Measurements from ENCODE around the gene AQP2.

AQP2 gene, protein sequence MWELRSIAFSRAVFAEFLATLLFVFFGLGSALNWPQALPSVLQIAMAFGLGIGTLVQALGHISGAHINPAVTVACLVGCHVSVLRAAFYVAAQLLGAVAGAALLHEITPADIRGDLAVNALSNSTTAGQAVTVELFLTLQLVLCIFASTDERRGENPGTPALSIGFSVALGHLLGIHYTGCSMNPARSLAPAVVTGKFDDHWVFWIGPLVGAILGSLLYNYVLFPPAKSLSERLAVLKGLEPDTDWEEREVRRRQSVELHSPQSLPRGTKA

DNA sequence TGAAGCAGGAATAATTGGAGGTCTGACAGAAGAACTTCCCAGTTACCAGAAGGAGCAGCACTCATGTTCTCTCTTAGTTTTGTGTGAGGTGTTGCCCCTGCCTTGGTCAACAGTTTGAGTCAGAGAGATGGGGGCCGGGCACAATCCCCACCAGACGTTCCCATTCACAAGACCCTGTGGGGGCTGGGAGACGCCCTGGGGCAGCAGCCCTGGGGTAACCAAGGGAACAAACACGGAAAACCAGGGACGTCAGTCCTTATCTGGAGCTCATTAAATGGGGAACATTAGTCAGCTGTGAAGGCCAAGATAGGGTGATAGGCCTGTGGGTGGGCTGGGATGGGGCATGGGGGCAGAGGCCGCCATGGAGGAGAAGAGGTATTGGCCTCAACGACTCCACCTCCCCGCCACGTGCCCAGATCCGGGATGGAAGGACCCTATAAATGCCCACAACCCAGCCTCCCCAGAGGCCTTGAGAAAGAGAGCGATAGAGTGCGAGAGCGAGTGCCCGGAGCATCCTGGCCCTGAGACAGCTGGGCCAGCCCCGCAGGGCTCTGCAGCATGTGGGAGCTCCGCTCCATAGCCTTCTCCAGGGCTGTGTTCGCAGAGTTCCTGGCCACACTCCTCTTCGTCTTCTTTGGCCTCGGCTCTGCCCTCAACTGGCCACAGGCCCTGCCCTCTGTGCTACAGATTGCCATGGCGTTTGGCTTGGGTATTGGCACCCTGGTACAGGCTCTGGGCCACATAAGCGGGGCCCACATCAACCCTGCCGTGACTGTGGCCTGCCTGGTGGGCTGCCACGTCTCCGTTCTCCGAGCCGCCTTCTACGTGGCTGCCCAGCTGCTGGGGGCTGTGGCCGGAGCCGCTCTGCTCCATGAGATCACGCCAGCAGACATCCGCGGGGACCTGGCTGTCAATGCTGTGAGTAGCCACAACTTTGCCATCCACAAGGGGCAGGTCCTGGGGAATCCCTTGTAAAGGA is at the start of gene AQP2:
TSS of gene AQP2 (plus strand) at position 465 of the 979 bp plus-strand sequence. CDS start at position 559, 94 bp downstream.
- DNase-seq (ENCODE audit: low read depth in 1 of 2, low spot score in 1 of 2) = no peak

DNA sequence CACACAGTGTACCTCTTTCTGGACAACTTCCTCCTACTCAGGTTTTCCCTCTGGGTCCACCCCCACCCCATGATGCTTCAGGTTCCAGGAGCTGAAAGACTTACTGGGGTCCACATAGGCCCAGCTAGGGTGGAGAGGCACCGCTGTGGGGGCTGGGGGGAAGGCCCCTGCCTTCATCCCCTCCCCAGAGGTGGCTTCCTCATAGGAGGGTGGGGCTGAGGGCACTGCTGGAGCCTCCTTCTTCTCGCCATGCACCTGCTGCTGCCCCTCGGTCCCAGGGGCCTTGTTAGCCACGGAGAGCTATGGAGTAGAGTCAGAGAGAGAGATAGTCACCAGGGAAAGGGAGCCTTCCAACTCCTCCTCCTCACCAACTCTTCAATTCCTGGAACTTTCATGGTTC is 49.5 kb upstream of the AQP2 start:
- DNase-seq (ENCODE audit: low read depth in 1 of 2, low spot score in 1 of 2) = no peak

DNA sequence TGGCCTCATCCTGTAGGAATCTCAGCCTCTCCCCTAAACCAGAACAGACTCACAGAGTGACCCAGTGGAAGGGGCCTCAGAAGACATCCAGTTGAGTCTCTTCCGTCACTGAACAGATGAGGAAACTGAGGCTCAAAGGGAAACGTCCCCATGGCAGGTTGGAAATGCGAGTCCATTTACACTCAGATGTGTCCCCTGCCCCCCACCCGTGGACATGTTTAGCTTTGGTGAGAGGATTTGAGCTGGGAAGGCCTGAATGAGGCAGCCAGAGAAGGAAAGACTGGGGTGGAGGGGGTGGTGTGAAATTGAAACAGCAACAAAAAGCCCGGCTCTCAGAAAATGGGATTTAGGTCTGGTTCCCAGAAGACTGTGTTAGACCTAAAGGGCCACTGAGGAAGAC is 48.6 kb upstream of the AQP2 start:
- DNase-seq (ENCODE audit: low read depth in 1 of 2, low spot score in 1 of 2) = no peak

DNA sequence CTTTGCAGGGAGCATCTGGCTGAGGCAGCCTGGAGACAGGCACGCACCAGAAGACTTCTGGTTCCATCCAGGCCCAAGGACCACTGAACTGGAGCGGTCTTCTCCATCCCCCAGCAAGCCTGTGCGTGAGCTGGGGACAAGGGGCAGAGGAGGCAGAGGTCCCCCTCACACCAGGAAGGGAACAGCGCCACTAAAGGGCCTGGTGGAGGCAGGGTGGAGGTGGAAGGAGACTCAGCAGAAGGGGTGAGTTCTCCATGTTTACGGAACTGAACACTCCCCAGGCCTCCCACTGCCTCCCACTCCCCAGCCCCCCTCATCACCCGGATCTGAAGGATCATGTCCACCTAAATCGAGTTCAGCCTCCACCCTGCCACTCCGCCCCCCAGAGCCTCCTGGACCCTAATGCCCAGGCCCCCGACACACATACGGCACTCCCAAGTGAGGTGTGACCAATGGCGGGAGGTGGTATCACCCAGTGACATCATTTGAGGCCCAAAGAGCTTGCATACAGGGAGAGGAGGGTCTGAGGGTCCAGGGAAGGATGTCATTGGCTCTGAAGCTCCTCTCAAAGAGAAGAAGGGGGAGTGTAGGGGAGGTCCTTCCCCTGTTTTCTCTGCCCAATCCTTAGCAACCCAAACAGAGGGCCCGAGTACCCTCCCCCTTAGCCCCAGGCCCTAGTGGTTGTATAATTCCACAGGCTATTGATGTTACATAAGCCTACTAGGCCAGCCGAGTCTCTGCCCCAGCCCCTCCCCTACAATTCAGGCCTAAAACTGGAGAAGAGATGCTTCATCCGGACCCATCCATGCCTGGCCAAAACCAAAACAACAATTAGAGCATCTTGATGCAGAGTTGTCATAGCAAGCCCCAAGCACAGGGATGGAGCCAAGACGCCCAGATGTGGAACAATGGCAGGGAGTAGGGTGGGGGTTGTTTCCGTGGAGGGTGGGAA is 47.9 kb upstream of the AQP2 start:
- no peak for DNase-seq (ENCODE audit: low read depth in 1 of 2, low spot score in 1 of 2)

GRCh38 chr12:49903351-49903699 is 47.2 kb upstream of the AQP2 start:
- DNase-seq (ENCODE audit: low read depth in 1 of 2, low spot score in 1 of 2) = no peak

DNA sequence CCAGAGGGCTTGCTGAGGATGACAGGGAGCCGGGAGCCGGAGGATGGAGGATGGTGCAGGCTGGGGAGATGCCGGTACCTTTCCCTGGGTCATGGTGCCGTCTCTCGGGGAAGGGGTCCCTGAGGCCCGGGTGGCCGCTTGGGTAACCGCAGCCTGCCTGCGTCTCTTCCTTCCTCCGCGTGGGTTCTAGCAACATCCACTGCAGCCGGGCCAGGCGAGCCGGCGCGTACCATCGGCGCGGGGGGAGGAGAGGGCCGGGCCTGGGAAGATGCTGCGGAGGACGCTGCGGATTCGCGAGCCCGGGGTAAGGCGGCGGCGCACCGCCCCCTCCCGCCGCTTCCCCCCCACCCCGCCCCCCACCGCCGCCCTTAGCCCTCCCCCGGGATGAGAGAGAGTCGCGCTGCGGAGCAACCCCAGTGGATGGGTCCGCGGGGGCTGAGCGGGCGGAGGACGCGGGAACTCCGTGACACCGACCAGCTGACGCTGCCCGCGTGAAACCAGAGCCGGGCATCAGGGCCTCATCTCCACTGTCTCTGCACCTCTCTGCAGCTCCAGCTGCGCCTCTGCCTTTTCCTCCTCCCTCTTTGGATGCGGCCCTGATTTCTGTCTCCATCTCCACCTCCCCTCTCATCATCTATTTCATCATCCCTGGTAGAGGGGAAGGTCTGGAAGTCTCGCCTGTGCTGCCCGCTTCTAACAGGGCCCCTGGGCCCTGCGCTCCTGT is 46.7 kb upstream of the AQP2 start, which contains the start of gene FAIM2:
TSS of gene FAIM2 (minus strand) at position 201 of the 724 bp plus-strand sequence. CDS start at position 93, 108 bp downstream.
- DNase-seq (ENCODE audit: low read depth in 1 of 2, low spot score in 1 of 2) = no peak

GRCh38 chr12:49904601-49905000 is 45.9 kb upstream of the AQP2 start:
- no peak for DNase-seq (ENCODE audit: low read depth in 1 of 2, low spot score in 1 of 2)

GRCh38 chr12:49905718-49906314 is 44.7 kb upstream of the AQP2 start:
- DNase-seq (ENCODE audit: low read depth in 1 of 2, low spot score in 1 of 2) = no peak

DNA sequence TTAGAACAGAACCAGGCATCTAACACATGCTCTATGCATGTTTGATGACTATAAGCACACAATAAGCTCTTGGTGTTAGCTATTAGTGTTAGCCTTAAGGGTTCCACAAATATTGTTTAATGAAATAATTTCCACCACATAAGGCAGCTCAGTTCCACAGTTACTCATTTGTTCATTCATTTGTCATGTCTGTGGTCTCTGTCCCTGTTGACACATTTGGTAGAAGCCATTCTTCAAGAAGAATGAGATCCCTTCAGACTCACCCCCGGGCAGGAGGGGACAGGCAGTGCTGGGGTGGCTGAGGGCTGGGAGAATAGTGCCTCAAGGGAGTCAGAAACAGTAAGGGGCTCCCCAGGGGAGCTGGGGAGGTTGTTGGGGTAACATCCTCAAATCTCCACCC is 43.2 kb upstream of the AQP2 start:
- DNase-seq (ENCODE audit: low read depth in 1 of 2, low spot score in 1 of 2) = no peak

DNA sequence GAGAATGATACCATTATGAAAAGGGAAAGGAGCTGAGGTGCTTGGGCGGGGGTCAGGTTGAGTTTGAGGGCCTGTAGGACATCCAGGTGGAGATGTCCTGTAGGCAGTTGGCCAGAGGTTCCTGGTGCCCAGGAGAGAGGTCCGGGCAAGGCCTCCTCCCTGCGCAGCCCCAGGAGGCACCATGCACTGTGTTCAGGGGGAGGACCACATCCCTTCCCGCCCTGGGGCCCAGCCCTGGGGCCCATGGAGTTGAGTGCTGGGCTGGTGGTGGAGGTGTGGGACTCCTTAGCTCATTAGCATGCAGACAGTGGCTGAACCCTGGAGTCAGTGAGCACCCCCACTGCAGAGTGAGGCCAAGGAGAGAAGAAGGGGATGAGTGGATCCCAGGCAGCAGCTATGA is 41.2 kb upstream of the AQP2 start:
- no peak for DNase-seq (ENCODE audit: low read depth in 1 of 2, low spot score in 1 of 2)

DNA sequence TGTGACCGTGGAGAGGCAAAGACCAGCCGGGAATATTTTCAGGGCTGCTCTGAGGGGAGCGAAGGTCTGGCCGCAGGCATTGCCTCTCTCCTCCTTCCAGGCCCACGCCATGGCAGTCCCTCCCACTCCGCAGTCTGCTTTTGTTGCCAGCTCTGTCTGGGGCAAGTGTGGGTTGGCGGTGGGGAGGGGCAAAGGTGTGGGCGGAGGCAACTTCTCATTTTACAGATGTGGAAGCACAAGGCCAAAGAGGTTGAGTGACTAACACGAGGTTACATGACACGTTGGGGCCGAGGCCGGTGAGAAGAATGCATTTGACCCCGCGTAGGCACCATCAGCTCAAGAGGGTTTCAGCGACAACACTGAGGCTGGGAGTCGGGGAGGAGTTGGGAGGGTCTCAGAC is 40.7 kb upstream of the AQP2 start:
- no peak for DNase-seq (ENCODE audit: low read depth in 1 of 2, low spot score in 1 of 2)

GRCh38 chr12:49910331-49911212 is 40.0 kb upstream of the AQP2 start:
- DNase-seq (ENCODE audit: low read depth in 1 of 2, low spot score in 1 of 2) = no peak

- no peak for DNase-seq (ENCODE audit: low read depth in 1 of 2, low spot score in 1 of 2)
Observed at GRCh38 chr12:49911213-49911605, 39.3 kb upstream of the AQP2 start.

DNA sequence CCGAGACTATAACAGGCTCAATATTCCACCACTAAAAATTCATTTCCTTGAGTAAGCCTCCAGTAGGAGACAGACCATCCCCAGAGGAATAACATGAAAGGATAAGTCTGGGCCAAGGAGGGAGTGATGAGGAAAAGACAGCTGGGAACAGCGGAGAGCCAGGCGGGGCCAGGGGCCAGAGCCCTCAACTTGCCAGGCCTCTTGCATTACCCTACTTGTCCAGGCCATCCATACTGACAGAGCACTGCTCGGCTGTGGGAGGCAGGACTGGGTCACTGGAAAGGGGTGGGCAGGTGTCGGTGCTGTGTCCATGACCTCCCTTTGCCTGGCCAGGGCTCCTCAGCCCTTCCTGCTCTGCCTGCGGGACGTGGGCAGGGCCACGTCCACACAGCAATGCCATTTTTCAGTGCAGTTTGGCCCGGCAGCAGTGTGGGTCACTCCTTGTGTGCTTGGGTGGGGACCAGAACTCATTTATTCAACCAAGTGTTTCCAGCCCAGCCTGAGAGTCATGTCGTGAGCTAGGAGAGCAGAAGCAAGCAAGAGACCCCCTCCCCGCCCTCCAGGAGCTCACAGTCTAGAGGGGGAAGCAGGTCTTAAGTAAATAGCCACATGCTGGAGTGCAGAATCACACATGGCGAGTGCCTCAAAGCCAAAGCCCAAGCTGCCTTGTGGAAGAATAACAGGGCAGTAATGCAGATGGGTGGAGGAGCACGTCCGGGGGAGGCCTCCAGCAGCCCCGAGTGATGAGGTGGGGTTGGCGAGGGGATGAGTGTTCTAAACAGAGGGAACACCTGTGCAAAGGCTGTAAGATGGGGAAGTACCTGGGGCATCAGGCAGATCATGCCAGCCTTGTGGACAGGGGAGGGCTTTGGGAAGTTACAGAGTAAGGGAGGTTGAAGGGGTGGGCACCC is 37.9 kb upstream of the AQP2 start:
- DNase-seq (ENCODE audit: low read depth in 1 of 2, low spot score in 1 of 2) = no peak

DNA sequence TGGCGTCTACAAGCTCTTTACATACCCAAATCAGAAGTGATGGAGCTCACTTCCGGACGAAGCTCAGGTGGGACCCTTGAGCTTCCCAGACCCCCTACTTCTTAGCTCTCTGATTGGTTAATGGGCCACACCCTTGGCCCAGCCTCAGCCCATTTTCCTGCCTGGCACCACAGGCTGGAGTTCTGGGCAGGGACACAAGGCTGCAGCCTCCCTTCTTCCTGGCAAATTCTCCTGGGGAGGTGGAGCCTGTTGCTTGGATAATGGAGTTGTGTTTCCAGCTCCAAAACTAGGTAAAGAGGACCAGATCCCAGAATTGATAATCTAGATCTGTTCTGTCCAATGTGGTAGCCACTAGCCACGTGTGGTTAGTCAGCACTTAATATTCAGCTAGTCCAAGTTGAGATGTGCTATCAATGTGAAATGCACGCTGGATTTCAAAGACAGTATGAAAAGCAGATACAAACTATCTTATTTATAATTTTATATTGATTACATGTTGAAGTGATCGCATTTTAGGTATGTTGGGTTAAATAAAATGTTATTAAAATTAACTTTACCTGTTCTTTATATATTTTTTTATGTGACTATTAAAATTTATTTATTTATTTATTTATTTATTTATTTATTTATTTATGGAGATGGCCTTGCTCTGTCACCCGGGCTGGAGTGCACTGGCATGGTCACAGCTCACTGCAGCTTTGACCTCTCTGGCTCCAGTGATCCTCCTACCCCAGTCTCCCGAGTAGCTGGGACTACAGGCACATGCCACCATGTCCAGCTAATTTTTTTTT is 34.2 kb upstream of the AQP2 start:
- no peak for DNase-seq (ENCODE audit: low read depth in 1 of 2, low spot score in 1 of 2)

- DNase-seq (ENCODE audit: low read depth in 1 of 2, low spot score in 1 of 2) = no peak
Observed at GRCh38 chr12:49917166-49917787, 33.3 kb upstream of the AQP2 start.

- DNase-seq (ENCODE audit: low read depth in 1 of 2, low spot score in 1 of 2) = no peak
Observed at GRCh38 chr12:49917788-49918173, 32.8 kb upstream of the AQP2 start.
